PC-9 (cell line): ENCODE data around the gene RNF31. TPM values are rescaled to one million over a fixed set of nuclear protein-coding genes. Genes with fewer than 3 reads are reported as not detected.

Experiments used
- BruUV-seq: library from RNA; stranded (reverse); fragments of 400-500 nt; replicated peaks from 2 replicates; lab custom pipeline; 2021; lab: Mats Ljungman, UMichigan
- CTCF ChIA-PET: fragments of 300-600 bp; sonication (Branson Sonifier 250); formaldehyde crosslinking; loops from one replicate; lab custom pipeline; 2022; ENCODE audit warnings: antibody characterized with exemption; lab: Charles Lee
- POLR2A ChIA-PET: fragments of 300-600 bp; sonication (Branson Sonifier 250); formaldehyde crosslinking; loops from one replicate; lab custom pipeline; 2022; ENCODE audit warnings: antibody characterized with exemption; ENCODE audit not compliant: unreplicated experiment; lab: Charles Lee
- DNase-seq, 2 experiments: peaks; one replicate each; pipeline versions ENCODE4 v3.0.0 to v3.0.0-alpha.2; 2015 to 2022; ENCODE audit warnings: mixed read lengths in 1 of 2
- H2AFZ ChIP-seq: fragments of 200-600 bp; sonication (generic); 2 replicates; pipeline ENCODE4 v1.8.1; 2017; ENCODE audit warnings: antibody characterized with exemption
- H3F3A ChIP-seq: fragments of 200-600 bp; sonication (generic); 2 replicates; pipeline ENCODE4 v1.8.1; 2017; ENCODE audit warnings: antibody characterized with exemption, mild to moderate bottlenecking, low read depth; ENCODE audit not compliant: insufficient read depth
- H3K27ac ChIP-seq: fragments of 200-600 bp; sonication (generic); 2 replicates; pipeline ENCODE4 v1.6.1; 2016; ENCODE audit warnings: mixed run types
- H3K27me3 ChIP-seq: fragments of 200-600 bp; sonication (generic); 2 replicates; pipeline ENCODE4 v1.6.1; 2016; ENCODE audit warnings: low read depth, mixed run types; ENCODE audit not compliant: insufficient read depth
- H3K36me3 ChIP-seq: fragments of 200-600 bp; sonication (generic); 2 replicates; pipeline ENCODE4 v1.6.1; 2016; ENCODE audit warnings: low read depth, mixed run types
- H3K4me1 ChIP-seq: fragments of 200-600 bp; sonication (generic); replicated peaks from 2 replicates; pipeline ENCODE4 v1.6.1; 2016; ENCODE audit warnings: mixed run types; ENCODE audit not compliant: insufficient read depth
- H3K4me2 ChIP-seq: fragments of 200-600 bp; sonication (generic); 2 replicates; pipeline ENCODE4 v1.6.1; 2017; ENCODE audit warnings: mixed run types
- H3K4me3 ChIP-seq: fragments of 200-600 bp; sonication (generic); 2 replicates; pipeline ENCODE4 v1.6.1; 2016; ENCODE audit warnings: mixed run types
- H3K79me2 ChIP-seq: fragments of 200-600 bp; sonication (generic); 2 replicates; pipeline ENCODE4 v1.6.1; 2017; ENCODE audit warnings: low read depth, mixed run types
- H3K9me2 ChIP-seq: fragments of 200-600 bp; sonication (generic); 2 replicates; pipeline ENCODE4 v1.8.1; 2017; ENCODE audit warnings: mild to moderate bottlenecking; ENCODE audit not compliant: insufficient read depth
- H3K9me3 ChIP-seq: fragments of 200-600 bp; sonication (generic); 2 replicates; pipeline ENCODE4 v1.8.1; 2016; ENCODE audit warnings: low read depth; ENCODE audit not compliant: insufficient read depth
- H4K20me1 ChIP-seq: fragments of 200-600 bp; sonication (generic); 2 replicates; pipeline ENCODE4 v1.8.1; 2017; ENCODE audit not compliant: insufficient read depth
- CTCF ChIP-seq: fragments of 200-600 bp; sonication (generic); conservative IDR thresholded peaks from 2 replicates; pipeline ENCODE4 v1.6.1; 2017; ENCODE audit warnings: mixed run types, antibody characterized with exemption, mild to moderate bottlenecking, moderate library complexity
- EZH2 ChIP-seq: fragments of 200-600 bp; sonication (generic); IDR thresholded peaks from 2 replicates; pipeline ENCODE4 v1.8.0; 2017; ENCODE audit warnings: antibody characterized with exemption, low read depth
- intact Hi-C: fragments of 100-400 bp; cut with micrococcal nuclease; formaldehyde crosslinking; loops from one replicate; pipeline ENCODE4 v1.10.0; 2022; ENCODE audit not compliant: unreplicated experiment
- total RNA-seq: library from RNA; stranded (reverse); gene quantifications from 2 replicates; pipeline ENCODE4 v1.2.3, GENCODE V29; 2021

RNF31 gene
- total RNA-seq, 1 experiment from 2014 or later = 44.6 TPM

DNA sequence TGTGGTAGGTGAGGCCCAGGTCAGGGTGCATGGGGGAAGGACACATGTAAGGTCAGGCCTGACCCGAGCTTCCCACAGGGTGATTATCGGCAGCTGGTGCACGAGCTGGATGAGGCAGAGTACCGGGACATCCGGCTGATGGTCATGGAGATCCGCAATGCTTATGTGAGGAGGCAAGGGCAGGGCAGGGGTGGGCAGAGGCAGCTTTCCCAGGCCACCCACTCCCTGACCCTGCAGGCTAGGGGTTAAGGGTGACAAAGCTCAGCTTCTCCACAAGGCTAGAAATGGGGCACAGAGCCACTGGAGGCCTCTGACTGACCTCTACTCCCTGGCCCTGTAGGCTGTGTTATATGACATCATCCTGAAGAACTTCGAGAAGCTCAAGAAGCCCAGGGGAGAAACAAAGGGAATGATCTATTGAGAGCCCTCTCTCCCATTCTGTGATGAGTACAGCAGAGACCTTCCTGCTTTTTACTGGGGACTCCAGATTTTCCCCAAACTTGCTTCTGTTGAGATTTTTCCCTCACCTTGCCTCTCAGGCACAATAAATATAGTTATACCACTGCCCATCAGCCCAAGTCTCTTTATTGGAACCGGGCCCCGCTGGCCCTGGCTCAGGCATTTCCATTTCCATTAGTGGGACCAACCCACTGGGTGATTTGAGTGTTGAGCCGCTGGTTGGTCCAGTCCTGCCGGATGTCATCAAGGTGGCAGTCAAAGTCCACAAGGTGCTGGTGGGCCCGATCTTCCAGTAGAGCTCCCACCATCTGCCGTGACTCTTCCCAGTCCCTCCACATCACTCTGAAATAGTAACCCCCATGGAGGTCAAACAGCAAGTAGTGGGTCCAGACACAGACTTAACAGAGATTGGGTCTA, 8.7 kb upstream of the RNF31 start:
- Histone ChIP-seq H3K79me2 (peaks cover 21% of the 10 kb centered on the region), H3F3A (peaks cover 14% of the 10 kb centered on the region), H3K27ac (no peak overlapping the region), H3K36me3 (no peaks in the 10 kb centered on the region), H3K4me3 (no peak overlapping the region), H3K27me3 (no peaks in the 10 kb centered on the region), H3K4me2 (peak overlapping the region; percentile 85; the same call in 1 of the 2 replicates), H4K20me1 (no peaks in the 10 kb centered on the region), H3K9me3 (no peaks in the 10 kb centered on the region), H2AFZ (no peak overlapping the region), H3K9me2 (no peaks in the 10 kb centered on the region), H3K4me1 (peaks cover 20% of the 10 kb centered on the region)
- no peak for DNase-seq
- no TSS peak for BruUV-seq
- ChIA-PET CTCF (no interaction called here), POLR2A (no interaction called here)
- intact Hi-C loops = no loop called here
- TF ChIP-seq CTCF (no peak), EZH2 (no peak)

- no peaks in the 10 kb centered on the region for H3K36me3 ChIP-seq
- no peaks in the 10 kb centered on the region for H3K9me3 ChIP-seq
- peaks cover 14% of the 10 kb centered on the region for H3F3A ChIP-seq
- no peak for DNase-seq
- intact Hi-C loops = no loop called here
- no peak overlapping the region for H3K27ac ChIP-seq
- no peak overlapping the region for H2AFZ ChIP-seq
- no TSS peak for BruUV-seq
- POLR2A ChIA-PET = no interaction called here
- TF ChIP-seq EZH2 (no peak), CTCF (no peak)
- CTCF ChIA-PET = no interaction called here
- no peaks in the 10 kb centered on the region for H3K9me2 ChIP-seq
- H3K4me2 ChIP-seq = peak overlapping the region; percentile 85
- no peaks in the 10 kb centered on the region for H4K20me1 ChIP-seq
- H3K79me2 ChIP-seq = peaks cover 21% of the 10 kb centered on the region
- H3K4me1 ChIP-seq = peaks cover 20% of the 10 kb centered on the region
- H3K27me3 ChIP-seq = no peaks in the 10 kb centered on the region
- H3K4me3 ChIP-seq = peak overlapping the region; percentile 74; the same call in 1 of the 2 replicates
These were observed 7.9 kb upstream of the RNF31 start for GRCh38 chr14:24139272-24139934.

- intact Hi-C loops = no loop called here
- H3K36me3 ChIP-seq = no peaks in the 10 kb centered on the region
- POLR2A ChIA-PET = interaction anchor here (0.6 to 0.9 kb wide), 3 partner anchors 20 to 589 kb away, joined by 3 to 14 read pairs (median 5); partner anchors contain the start of gene IRF9
These were observed 6.0 kb upstream of the RNF31 start, which contains the start of gene EMC9 for GRCh38 chr14:24141097-24141880. Gene EMC9 (minus strand): TSS chr14:24141591. CDS start chr14:24141304, 287 bp downstream.

More at GRCh38 chr14:24141097-24141880, 6.0 kb upstream of the RNF31 start, which contains the start of gene EMC9:
- TSS peak; percentile 18 for BruUV-seq
- Histone ChIP-seq H3F3A (peaks cover 7% of the 10 kb centered on the region), H3K27me3 (no peaks in the 10 kb centered on the region), H3K79me2 (peaks cover 38% of the 10 kb centered on the region), H3K9me3 (no peaks in the 10 kb centered on the region), H4K20me1 (no peaks in the 10 kb centered on the region), H3K4me3 (peak within 1 kb of the TSS; percentile 74), H3K4me2 (peak within 1 kb of the TSS; percentile 85), H3K27ac (peak within 1 kb of the TSS; percentile 38), H2AFZ (peak within 1 kb of the TSS; percentile 70), H3K4me1 (peaks cover 23% of the 10 kb centered on the region), H3K9me2 (no peaks in the 10 kb centered on the region)
- CTCF ChIA-PET = interaction anchor here (0.7 kb wide), 2 partner anchors 12 to 20 kb away, joined by 3 read pairs; no protein-coding TSS in a partner anchor
- DNase-seq = peak; percentile 88 to 91
- TF ChIP-seq EZH2 (no peak), CTCF (no peak)
